HG02840 (cell line): ENCODE measurements around the gene EFEMP1.

ENCODE experiments used
- ATAC-seq: cut with Tn5 transposase; IDR thresholded peaks from one replicate; pipeline ENCODE4 v1.9.1; 2021; ENCODE audit warnings: mild to moderate bottlenecking, moderate library complexity, moderate number of reproducible peaks; ENCODE audit not compliant: unreplicated experiment, low FRiP score

Gene EFEMP1

GRCh38 chr2:55901941-55902340, 21.6 kb downstream of the EFEMP1 start:
- no peak for ATAC-seq

- no peak for ATAC-seq
These were observed 22.3 kb downstream of the EFEMP1 start for GRCh38 chr2:55901322-55901721.

GRCh38 chr2:55899881-55900280, 23.7 kb downstream of the EFEMP1 start:
- no peak for ATAC-seq

- ATAC-seq = no peak
These were observed 25.1 kb downstream of the EFEMP1 start for GRCh38 chr2:55898386-55899040.

GRCh38 chr2:55896633-55897032, 26.9 kb downstream of the EFEMP1 start:
- ATAC-seq = no peak

GRCh38 chr2:55894720-55895119, 28.9 kb downstream of the EFEMP1 start:
- ATAC-seq = no peak

GRCh38 chr2:55891671-55892094, 31.9 kb downstream of the EFEMP1 start:
- ATAC-seq = no peak

- no peak for ATAC-seq
These were observed 34.6 kb downstream of the EFEMP1 start for GRCh38 chr2:55888936-55889335.

- ATAC-seq = no peak
These were observed 35.5 kb downstream of the EFEMP1 start for GRCh38 chr2:55887901-55888624.

- no peak for ATAC-seq
These were observed 36.2 kb downstream of the EFEMP1 start for GRCh38 chr2:55887351-55887750.

- no peak for ATAC-seq
These were observed 37.7 kb downstream of the EFEMP1 start for GRCh38 chr2:55885944-55886281.

GRCh38 chr2:55885127-55885943, 38.2 kb downstream of the EFEMP1 start:
- no peak for ATAC-seq

- no peak for ATAC-seq
These were observed 39.8 kb downstream of the EFEMP1 start for GRCh38 chr2:55883829-55884228.

GRCh38 chr2:55883357-55883756, 40.2 kb downstream of the EFEMP1 start:
- ATAC-seq = no peak

GRCh38 chr2:55882954-55883353, 40.6 kb downstream of the EFEMP1 start:
- no peak for ATAC-seq

GRCh38 chr2:55880416-55881143, 43.0 kb downstream of the EFEMP1 start:
- no peak for ATAC-seq

GRCh38 chr2:55879976-55880375, 43.6 kb downstream of the EFEMP1 start:
- ATAC-seq = no peak

GRCh38 chr2:55877087-55877436, 46.5 kb downstream of the EFEMP1 start:
- ATAC-seq = no peak

GRCh38 chr2:55876429-55877086, 47.0 kb downstream of the EFEMP1 start:
- no peak for ATAC-seq

GRCh38 chr2:55875434-55876135, 48.0 kb downstream of the EFEMP1 start:
- ATAC-seq = no peak
